Esophagus squamous epithelium (tissue), 5 donors: ENCODE results near the gene TRDMT1. TPM values are rescaled to one million over a fixed set of nuclear protein-coding genes. Genes with fewer than 3 reads are reported as not detected.

ENCODE experiments used
- DNase-seq: peaks from one replicate; lab custom pipeline; 2025; lab: John Stamatoyannopoulos, UW
- H3K27ac ChIP-seq, 4 donors: fragments of 200-600 bp; sonication (generic); one replicate each; pipeline ENCODE4 v1.5.1; 2016 to 2019; ENCODE audit warnings: mild to moderate bottlenecking in 1 of 4
- H3K27me3 ChIP-seq, 4 donors: fragments of 200-600 bp; sonication (generic); 1 replicate in 3 of 4; 2 replicates in 1 of 4; pipeline versions ENCODE4 v1.5.1 to v1.6.0; 2017 to 2021; ENCODE audit warnings: antibody characterized with exemption in 1 of 4
- H3K36me3 ChIP-seq, 3 donors: fragments of 200-600 bp; sonication (generic); one replicate each; pipeline ENCODE4 v1.5.1; 2016 to 2019
- H3K4me1 ChIP-seq, 3 donors: fragments of 200-600 bp; sonication (generic); one replicate each; pipeline ENCODE4 v1.5.1; 2017 to 2019
- H3K4me3 ChIP-seq, 4 donors: fragments of 200-600 bp; sonication (generic); 1 replicate in 3 of 4; 2 replicates in 1 of 4; pipeline ENCODE4 v1.5.1; 2016 to 2019; ENCODE audit warnings: mild to moderate bottlenecking in 2 of 4, moderate library complexity in 1 of 4
- H3K9me3 ChIP-seq, 3 donors: fragments of 200-600 bp; sonication (generic); one replicate each; pipeline ENCODE4 v1.5.1; 2016 to 2019
- CTCF ChIP-seq, 6 experiments: fragments of 450-650 bp in 4 of 6; fragments of 200-600 bp in 2 of 6; sonication (generic) in 2 of 6; IDR thresholded peaks; one replicate each; pipeline ENCODE4 v1.5.1; 2016 to 2019; ENCODE audit warnings: antibody characterized with exemption in 6 of 6, mild to moderate bottlenecking in 4 of 6, moderate library complexity in 4 of 6
- POLR2A ChIP-seq, 4 donors: fragments of 450-650 bp; IDR thresholded peaks; one replicate each; pipeline ENCODE4 v1.6.1; 2017; ENCODE audit warnings: antibody characterized with exemption in 4 of 4, mild to moderate bottlenecking in 4 of 4, moderate library complexity in 3 of 4
- WGBS, 2 donors: methylation state at CpG; one replicate each; pipeline ENCODE4 v1.1.5; 2018; 5-methylcytosine and 5-hydroxymethylcytosine counted together
- intact Hi-C: fragments of 100-400 bp; cut with DNase I; formaldehyde crosslinking; loops from one replicate; pipeline ENCODE4 v1.15.0; 2022
- total RNA-seq, 4 donors: library from RNA; depleted of rRNA; stranded (reverse); fragments of >200 nt; gene quantifications; one replicate each; pipeline ENCODE4 v1.1.0, GENCODE V29; 2016
- donor health status: DM: yes; HTN: yes; CAD: no.

The TRDMT1 gene
- total RNA-seq, 4 donors from 2014 or later, result 1.3 to 5.9 (median 2.6) TPM

GRCh38 chr10:17208476-17208875 is 7.0 kb upstream of the TRDMT1 start:
- Histone ChIP-seq H3K4me1 (no peaks in the 10 kb centered on the region), H3K9me3 (no peaks in the 10 kb centered on the region), H3K27ac (no peak overlapping the region), H3K4me3 (no peak overlapping the region), H3K27me3 (no peaks in the 10 kb centered on the region), H3K36me3 (no peaks in the 10 kb centered on the region)
- no peak for DNase-seq
- intact Hi-C loops, result no loop called here
- TF ChIP-seq CTCF (IDR thresholded peaks at IDR 0.05) (no peak), POLR2A (IDR thresholded peaks at IDR 0.05) (no peak)

GRCh38 chr10:17206210-17206709 is 4.8 kb upstream of the TRDMT1 start:
- peak overlapping the region in 2 of 4 donors; percentile 54 to 62 for H3K27ac ChIP-seq
- no peak for DNase-seq
- WGBS, 2 donors, result 47 to 58% methylated on average over 7 of the region's 7 CpGs
- no peak for TF ChIP-seq POLR2A (IDR thresholded peaks at IDR 0.05)
- peaks cover 4 to 7% (median 5%) of the 10 kb centered on the region in 3 donors for H3K4me1 ChIP-seq
- no peak overlapping the region for H3K4me3 ChIP-seq
- no peaks in the 10 kb centered on the region for H3K27me3 ChIP-seq
- H3K36me3 ChIP-seq, result no peaks in the 10 kb centered on the region
- intact Hi-C loops, result no loop called here
- H3K9me3 ChIP-seq, result no peaks in the 10 kb centered on the region

GRCh38 chr10:17203416-17203815 is 1.9 kb upstream of the TRDMT1 start:
- intact Hi-C loops, result no loop called here
- H3K27me3 ChIP-seq, result no peaks in the 10 kb centered on the region

GRCh38 chr10:17202999-17203398 is 1.5 kb upstream of the TRDMT1 start:
- Histone ChIP-seq H3K36me3 (no peaks in the 10 kb centered on the region), H3K9me3 (no peaks in the 10 kb centered on the region), H3K4me1 (peaks cover 4 to 29% (median 8%) of the 10 kb centered on the region in 3 donors), H3K27ac (no peak overlapping the region), H3K27me3 (no peaks in the 10 kb centered on the region), H3K4me3 (no peak overlapping the region)
- no peak for DNase-seq
- intact Hi-C loops, result no loop called here
- WGBS, 2 donors, result 79 to 87% methylated on average over 4 of the region's 4 CpGs
- no peak for TF ChIP-seq POLR2A (IDR thresholded peaks at IDR 0.05)
- no peak for TF ChIP-seq CTCF (IDR thresholded peaks at IDR 0.05)

More at GRCh38 chr10:17203416-17203815, 1.9 kb upstream of the TRDMT1 start:
- DNase-seq, result no peak
- Histone ChIP-seq H3K36me3 (no peaks in the 10 kb centered on the region), H3K4me3 (no peak overlapping the region), H3K4me1 (peaks cover 4 to 29% (median 8%) of the 10 kb centered on the region in 3 donors), H3K27ac (no peak overlapping the region), H3K9me3 (no peaks in the 10 kb centered on the region)
- 41 to 48% methylated on average over 3 of the region's 3 CpGs for WGBS, 2 donors
- TF ChIP-seq CTCF (IDR thresholded peaks at IDR 0.05), result no peak
- no peak for TF ChIP-seq POLR2A (IDR thresholded peaks at IDR 0.05)

- intact Hi-C loops, result no loop called here
- DNase-seq, result no peak
- no peak overlapping the region for H3K4me3 ChIP-seq
- no peak overlapping the region for H3K27ac ChIP-seq
- no peaks in the 10 kb centered on the region for H3K27me3 ChIP-seq
- H3K4me1 ChIP-seq, result peaks cover 4 to 29% (median 8%) of the 10 kb centered on the region in 3 donors
- no peaks in the 10 kb centered on the region for H3K9me3 ChIP-seq
- 89 to 95% methylated on average over 2 of the region's 2 CpGs for WGBS, 2 donors
- TF ChIP-seq POLR2A (IDR thresholded peaks at IDR 0.05) (no peak), CTCF (IDR thresholded peaks at IDR 0.05) (no peak)
- no peaks in the 10 kb centered on the region for H3K36me3 ChIP-seq
Observed at GRCh38 chr10:17202506-17202905, 1.0 kb upstream of the TRDMT1 start.

- H3K27me3 ChIP-seq, result no peaks in the 10 kb centered on the region
- peak overlapping the region; percentile 85 to 95 (median 94) for H3K27ac ChIP-seq
- no peaks in the 10 kb centered on the region for H3K9me3 ChIP-seq
- intact Hi-C loops, result no loop called here
- peak overlapping the region; percentile 56 to 90 (median 72) for H3K4me3 ChIP-seq
- no peaks in the 10 kb centered on the region for H3K36me3 ChIP-seq
- TF ChIP-seq CTCF (IDR thresholded peaks at IDR 0.05), result no peak
- no peak for TF ChIP-seq POLR2A (IDR thresholded peaks at IDR 0.05)
- no peak for DNase-seq
- WGBS, 2 donors, result 11 to 13% methylated on average over 3 of the region's 3 CpGs
- H3K4me1 ChIP-seq, result peaks cover 4 to 31% (median 8%) of the 10 kb centered on the region in 3 donors
Observed at GRCh38 chr10:17201794-17202116, 283 bp upstream of the TRDMT1 start.
